Suppressor macrophage (primary cell): ENCODE data around the gene TBX4.
A peak's percentile ranks its signal among the peaks of the same experiment; 100 is the strongest.

Experiments
- DNase-seq, 4 experiments: peaks; one replicate each; pipeline ENCODE4 v3.0.0-alpha.2; 2020 to 2022

TBX4 gene

GRCh38 chr17:61454381-61455323 is 2.4 kb downstream of the TBX4 start:
- DNase-seq, result peak in 1 of 4 experiments; percentile 22

DNA sequence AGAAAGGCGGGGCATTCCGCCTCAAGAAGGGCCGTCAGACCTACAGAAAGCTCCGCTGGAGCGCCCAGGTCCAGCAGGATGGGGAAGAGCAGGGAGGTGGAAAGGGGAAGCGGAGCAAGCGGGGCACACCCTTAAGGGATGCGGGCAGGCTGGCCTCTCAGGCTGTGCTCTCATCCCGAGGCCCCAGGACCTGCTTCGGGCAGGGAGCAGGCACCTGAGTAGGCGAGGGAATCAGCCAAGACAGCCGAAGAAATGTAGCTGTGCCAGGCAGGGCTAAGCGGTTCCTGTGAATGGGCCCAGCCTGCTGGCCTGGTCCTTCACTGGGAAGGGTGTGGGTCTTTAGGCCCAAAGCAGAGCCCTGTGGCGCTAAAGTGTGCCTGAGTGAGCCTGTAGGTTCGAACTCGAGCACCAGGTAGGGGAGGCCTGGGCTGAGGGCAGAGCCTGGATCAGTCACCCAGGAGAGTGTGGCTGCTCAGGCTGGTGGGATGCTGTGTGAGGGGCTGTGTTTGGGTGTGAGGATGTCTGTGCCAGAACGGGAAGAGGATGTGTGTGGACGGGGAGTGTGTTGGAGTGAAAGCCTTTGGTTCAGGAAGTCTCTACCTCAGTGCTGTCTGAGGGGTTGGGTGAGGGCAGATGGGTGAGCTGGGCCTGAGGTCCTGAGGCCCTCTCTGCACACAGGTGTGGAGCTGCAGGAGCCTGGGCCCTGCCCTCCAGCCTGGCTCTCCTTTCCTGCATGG is 3.3 kb downstream of the TBX4 start:
- DNase-seq, result no peak

GRCh38 chr17:61456061-61456681 is 3.9 kb downstream of the TBX4 start:
- no peak for DNase-seq

DNA sequence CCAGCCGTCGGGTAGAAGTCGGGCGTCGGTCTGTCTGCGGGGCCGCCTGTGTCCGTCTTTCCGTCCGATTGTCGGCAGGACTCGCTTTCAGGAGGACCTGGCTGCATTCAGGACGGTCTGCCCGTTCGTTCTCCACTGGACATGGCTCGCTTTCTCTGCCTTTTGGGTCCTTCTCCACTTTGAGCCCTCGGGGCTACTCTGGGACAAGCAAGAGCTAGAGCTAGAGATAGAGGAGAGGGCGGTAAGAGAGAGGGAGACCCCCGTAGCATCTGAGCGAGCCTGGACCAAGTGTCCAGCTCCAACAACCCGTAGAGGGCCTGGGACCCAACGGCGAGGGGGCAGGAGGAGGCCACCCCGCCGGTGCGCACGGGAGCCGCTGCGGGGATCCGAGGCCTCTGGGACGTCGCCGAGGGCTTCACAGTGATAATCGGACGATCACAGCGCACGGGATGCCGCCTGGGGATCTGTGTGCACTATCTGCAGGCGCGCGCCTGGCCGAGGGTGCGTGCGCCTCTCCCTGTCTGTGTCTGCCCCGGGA is 4.5 kb downstream of the TBX4 start:
- DNase-seq, result no peak

- no peak for DNase-seq
Measured at GRCh38 chr17:61457226-61457983, 5.2 kb downstream of the TBX4 start.

- no peak for DNase-seq
Measured at GRCh38 chr17:61458000-61458399, 5.8 kb downstream of the TBX4 start.

- peak; percentile 28 to 74 (median 46) for DNase-seq
Measured at GRCh38 chr17:61458421-61459141, 6.4 kb downstream of the TBX4 start.

DNA sequence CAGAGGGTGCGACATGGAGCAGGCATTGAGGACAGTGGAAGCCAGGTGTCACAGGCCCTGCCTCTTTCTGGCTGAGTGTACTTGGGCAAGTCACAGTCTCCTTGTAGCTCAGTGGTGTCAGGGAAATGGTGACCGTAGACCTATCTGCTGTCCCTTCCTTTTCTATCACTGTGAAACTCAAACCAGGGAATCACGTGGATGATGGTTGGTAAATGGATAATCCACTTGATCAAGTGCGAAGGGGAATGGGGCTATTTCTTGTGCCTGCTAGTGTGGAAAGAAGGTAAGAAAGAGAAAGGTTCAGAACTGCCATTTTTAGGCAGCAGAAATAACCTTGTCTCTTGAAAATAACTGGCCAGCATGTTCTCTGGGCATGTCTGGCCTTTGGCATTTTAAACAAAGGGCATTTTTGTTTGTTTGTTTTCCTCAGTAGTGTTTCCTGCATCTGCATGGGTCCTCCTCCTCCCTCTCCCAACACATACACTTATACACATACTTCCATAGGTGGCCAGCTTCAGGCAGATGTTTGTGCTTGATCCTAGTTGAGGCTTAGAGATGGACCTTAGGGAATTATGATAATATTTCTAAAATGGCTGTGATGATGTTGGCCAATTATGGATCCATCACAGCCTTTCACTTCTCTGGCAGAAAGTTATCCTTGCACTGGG is 7.1 kb downstream of the TBX4 start:
- DNase-seq, result no peak

DNA sequence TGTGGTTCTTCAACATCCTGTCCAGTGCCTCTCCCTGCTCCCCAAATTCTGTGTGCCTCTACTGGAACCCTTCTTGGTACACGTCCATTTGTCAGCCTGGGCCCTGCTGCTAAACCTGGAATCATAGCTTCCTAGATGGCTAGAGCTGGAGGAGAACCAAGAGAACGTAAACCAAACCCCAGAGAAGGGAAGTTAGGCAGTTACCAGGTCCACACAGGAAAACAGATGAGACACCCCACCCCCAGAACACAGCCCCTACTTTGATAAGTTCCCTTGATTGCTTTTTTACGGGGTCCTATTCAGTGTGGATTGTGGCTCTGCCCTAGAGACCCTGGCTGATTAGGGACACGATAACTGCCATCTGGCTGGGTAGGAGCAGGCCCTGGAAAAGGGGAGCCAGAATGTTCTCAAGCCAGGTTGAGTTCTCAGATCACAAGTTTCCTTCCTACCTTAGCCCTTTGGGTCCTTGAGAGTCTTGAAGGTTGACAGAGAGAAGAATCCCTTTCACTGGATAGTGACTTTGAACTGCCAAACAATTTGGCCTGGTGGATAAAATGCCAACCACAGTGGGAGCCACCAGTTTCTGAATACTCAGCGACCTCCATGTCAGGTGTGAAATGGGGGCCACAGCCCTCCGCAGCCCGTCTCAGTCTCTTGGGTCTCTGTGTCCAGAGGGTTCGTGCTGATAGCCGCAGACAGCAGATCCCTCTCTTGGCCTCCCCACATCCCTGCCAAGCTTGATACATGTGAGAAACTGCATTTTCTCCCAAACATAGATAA is 7.9 kb downstream of the TBX4 start:
- DNase-seq, result no peak

- no peak for DNase-seq
Measured at GRCh38 chr17:61460796-61461585, 8.8 kb downstream of the TBX4 start.

DNA sequence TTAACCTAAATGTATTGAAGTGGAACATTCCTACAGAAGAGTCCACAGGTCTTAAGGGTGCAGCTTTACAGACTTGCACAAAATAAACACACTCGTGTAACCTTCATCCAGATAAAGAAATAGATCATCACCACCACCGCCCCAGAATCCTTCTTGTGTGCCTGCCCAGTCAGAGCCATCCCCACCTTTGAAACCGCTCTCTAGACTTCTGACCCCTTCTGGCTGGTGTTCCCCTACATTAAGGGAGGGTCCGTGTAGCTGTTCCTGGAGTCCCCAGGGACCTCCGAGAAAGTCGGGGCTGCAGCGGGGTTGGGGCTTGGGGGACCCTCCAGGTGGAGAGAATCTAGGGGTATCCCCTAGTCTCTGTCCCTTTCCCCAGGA is 9.4 kb downstream of the TBX4 start:
- no peak for DNase-seq

DNA sequence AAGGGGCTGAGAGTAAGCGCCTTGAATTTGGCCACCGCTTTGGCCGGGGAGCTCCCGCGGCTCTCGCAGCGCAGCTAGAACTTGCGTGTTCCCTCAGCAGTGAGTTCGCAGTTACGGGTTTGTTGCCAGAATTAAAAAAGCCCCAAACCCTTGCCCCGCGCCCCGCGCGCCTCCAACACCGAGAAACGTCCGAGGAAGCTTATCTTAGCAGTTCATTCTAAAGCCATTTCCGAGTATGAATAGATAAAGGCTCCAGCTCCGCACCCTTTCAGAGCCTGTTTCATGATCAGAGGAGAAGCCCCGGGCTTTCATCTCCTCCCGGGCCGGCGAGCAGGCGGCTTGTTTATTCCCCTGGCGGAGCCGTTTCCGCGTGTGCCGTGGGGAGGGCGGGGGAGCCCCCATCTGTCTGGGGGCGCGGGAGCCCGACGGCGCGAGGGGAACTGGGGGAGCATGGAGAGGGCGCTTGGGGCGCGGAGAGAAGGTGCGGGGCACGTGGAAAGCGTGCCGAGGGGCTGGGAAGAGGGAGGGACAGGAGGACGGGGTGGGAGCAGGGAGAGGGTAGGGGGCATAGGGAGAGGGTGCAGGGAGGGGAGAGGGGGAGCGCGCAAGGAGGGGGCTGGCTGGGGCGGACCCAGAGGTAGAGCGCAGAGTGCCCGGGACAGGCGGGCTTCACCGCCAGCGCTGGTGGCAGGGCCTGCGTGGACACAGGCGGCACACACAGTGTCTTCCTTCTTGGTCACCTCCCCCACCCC is 9.9 kb downstream of the TBX4 start:
- peak in 1 of 4 experiments; percentile 15 for DNase-seq

DNA sequence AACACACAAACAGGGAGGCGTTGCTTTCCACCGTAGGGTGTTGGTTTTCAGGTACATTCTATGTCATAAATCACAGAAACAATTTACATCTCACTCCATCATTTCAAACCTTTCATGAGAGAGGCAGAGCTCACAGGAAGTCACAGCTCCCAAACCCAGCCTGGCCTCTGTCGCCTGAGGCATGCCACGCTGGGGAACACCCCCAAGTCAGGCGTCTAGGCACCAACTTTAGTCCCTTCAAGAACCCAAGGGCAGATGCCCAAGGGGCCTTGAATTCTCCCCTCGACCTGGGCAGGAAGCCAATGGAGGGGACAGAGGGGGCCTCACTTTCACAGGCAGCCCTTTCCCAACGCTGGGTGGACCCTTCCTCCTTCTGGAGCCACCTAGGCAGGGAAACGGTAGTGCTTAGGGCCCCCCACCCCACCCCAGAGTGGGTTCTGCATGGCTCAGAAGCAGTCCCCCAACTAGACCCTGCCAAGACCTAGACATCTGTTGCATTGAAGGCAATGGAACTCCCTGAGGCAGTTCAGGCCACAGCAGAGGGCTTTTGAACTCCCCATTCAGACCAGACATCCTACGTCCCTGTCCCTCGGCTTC is 10.6 kb downstream of the TBX4 start:
- no peak for DNase-seq

- no peak for DNase-seq
Measured at GRCh38 chr17:61463316-61464129, 11.3 kb downstream of the TBX4 start.

GRCh38 chr17:61464130-61464842 is 12.1 kb downstream of the TBX4 start:
- DNase-seq, result no peak

GRCh38 chr17:61464843-61465180 is 12.6 kb downstream of the TBX4 start:
- DNase-seq, result no peak
